Hematopoietic multipotent progenitor cell treated with erythropoietin and hydrocortisone succinate and interleukin-3 and kit ligand, for 17 days (in vitro differentiated cells): Measurements from ENCODE around the gene MARCHF10.

ENCODE experiments used
- DNase-seq: peaks from one replicate; pipeline ENCODE4 v3.0.0-alpha.2; 2015; ENCODE audit warnings: low spot score

The MARCHF10 gene

GRCh38 chr17:62676231-62676943 lies 131.7 kb downstream of the MARCHF10 start:
- no peak for DNase-seq

GRCh38 chr17:62675701-62676100 lies 132.4 kb downstream of the MARCHF10 start:
- DNase-seq: no peak

GRCh38 chr17:62675260-62675659 lies 132.9 kb downstream of the MARCHF10 start:
- DNase-seq: no peak

GRCh38 chr17:62674841-62675240 lies 133.3 kb downstream of the MARCHF10 start:
- DNase-seq: no peak

- DNase-seq: no peak
These were observed 133.8 kb downstream of the MARCHF10 start for GRCh38 chr17:62674363-62674739.

- DNase-seq: no peak
These were observed 134.3 kb downstream of the MARCHF10 start for GRCh38 chr17:62673614-62674362.

- no peak for DNase-seq
These were observed 135.2 kb downstream of the MARCHF10 start for GRCh38 chr17:62672957-62673356.

- DNase-seq: no peak
These were observed 136.6 kb downstream of the MARCHF10 start for GRCh38 chr17:62671553-62671952.

- no peak for DNase-seq
These were observed 137.8 kb downstream of the MARCHF10 start for GRCh38 chr17:62670202-62670821.

- DNase-seq: no peak
These were observed 139.9 kb downstream of the MARCHF10 start for GRCh38 chr17:62668091-62668804.

- no peak for DNase-seq
These were observed 141.1 kb downstream of the MARCHF10 start for GRCh38 chr17:62666801-62667591.

- no peak for DNase-seq
These were observed 141.9 kb downstream of the MARCHF10 start for GRCh38 chr17:62666061-62666800.

- DNase-seq: no peak
These were observed 142.5 kb downstream of the MARCHF10 start for GRCh38 chr17:62665599-62665998.

- DNase-seq: no peak
These were observed 143.6 kb downstream of the MARCHF10 start for GRCh38 chr17:62664336-62665120.

- DNase-seq: no peak
These were observed 144.8 kb downstream of the MARCHF10 start for GRCh38 chr17:62663304-62663703.

- no peak for DNase-seq
These were observed 145.3 kb downstream of the MARCHF10 start for GRCh38 chr17:62662855-62663254.

GRCh38 chr17:62661337-62661736 lies 146.8 kb downstream of the MARCHF10 start:
- DNase-seq: no peak

- DNase-seq: no peak
These were observed 147.4 kb downstream of the MARCHF10 start for GRCh38 chr17:62660629-62661118.

GRCh38 chr17:62658136-62658920 lies 149.8 kb downstream of the MARCHF10 start:
- DNase-seq: no peak
